GM19023 (cell line): ENCODE measurements around the gene PDGFRA.

Experiments used
- ATAC-seq: cut with Tn5 transposase; IDR thresholded peaks from one replicate; pipeline ENCODE4 v1.9.1; 2021; ENCODE audit warnings: mild to moderate bottlenecking, moderate library complexity; ENCODE audit not compliant: unreplicated experiment

PDGFRA gene

DNA sequence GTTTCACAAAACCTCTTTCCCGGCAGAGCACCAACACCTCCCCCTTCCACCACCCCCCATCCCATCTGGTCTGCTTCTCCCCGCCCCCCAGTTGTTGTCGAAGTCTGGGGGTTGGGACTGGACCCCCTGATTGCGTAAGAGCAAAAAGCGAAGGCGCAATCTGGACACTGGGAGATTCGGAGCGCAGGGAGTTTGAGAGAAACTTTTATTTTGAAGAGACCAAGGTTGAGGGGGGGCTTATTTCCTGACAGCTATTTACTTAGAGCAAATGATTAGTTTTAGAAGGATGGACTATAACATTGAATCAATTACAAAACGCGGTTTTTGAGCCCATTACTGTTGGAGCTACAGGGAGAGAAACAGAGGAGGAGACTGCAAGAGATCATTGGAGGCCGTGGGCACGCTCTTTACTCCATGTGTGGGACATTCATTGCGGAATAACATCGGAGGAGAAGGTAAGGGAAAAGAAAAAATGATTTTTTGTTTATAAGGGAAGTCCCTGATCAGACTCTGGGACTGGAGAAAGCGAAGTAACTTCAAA, at the start of gene PDGFRA:
Gene PDGFRA (plus strand): TSS at position 333 of the 541 bp plus-strand sequence. CDS start 29,476 bp downstream, outside the sequence.
- no peak for ATAC-seq

DNA sequence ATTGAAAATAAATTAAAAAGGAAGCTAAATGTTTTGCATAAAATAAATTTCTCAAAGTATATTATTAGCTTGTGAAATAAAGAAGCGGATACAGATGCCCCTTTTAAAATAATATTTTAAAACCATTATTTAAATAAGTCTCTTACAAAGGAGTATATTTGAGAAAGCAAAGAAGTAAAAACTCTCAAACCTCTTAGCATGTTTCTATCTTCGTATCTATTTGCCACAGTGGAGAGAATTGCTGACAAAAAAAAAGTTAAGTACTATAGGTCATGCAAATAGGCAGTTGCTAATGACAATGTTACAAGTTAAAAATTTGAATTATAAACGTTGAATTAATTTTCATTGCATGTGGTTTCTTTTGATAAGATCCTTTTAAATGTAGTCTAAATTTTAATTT, 44.5 kb upstream of the PDGFRA start:
- ATAC-seq, result no peak

DNA sequence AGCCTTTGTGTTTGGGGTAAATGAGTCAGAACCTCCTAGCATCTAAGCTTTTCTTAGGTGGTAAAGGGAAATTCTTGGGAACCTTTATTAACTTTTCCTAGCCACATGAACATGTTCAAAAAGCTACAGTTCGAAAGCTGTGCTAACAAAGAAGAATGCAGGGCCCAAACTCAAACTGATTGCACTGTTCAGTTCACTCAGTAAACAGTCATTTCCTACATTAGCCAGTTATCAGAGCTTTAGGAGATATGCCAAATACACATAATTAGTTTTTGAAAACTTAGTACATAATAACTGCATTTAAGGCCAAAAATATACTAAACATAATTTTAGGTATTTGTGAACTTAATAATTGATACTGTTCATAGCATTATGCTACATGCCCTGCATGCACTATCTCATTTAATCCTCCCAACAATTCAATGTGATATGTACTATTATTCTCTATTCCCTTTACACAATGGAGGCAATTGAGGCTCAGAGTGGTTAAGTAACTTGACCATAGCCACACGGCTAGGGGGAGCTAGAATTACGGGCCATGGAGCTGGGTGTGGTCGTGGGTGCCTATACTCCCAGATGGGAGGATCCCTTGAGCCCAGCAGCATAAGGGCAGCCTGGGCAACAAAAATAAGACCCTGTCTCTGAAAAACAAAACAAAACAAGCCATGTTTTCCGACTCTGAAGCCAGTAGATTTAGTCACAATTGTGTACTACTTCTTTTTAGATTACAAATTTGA, 43.9 kb upstream of the PDGFRA start:
- no peak for ATAC-seq

DNA sequence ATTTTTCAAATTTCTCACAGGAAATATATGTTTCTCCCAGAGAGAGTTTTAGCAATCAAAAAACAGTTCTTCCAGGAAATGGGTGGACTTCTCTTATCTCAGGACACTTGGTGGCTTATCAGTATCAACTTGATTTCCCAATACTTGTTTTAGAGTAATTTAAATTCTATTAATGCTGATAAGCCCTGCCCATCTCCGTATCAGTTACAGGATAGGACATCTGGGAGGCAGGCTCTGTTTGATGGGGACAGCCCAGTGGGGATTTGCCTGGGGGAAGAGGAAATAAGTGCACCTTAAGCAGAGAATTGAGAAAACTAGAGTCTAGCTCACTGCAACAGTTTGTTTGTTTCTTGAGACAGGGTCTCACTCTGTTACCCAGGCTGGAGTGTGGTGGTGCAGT, 43.2 kb upstream of the PDGFRA start:
- no peak for ATAC-seq

DNA sequence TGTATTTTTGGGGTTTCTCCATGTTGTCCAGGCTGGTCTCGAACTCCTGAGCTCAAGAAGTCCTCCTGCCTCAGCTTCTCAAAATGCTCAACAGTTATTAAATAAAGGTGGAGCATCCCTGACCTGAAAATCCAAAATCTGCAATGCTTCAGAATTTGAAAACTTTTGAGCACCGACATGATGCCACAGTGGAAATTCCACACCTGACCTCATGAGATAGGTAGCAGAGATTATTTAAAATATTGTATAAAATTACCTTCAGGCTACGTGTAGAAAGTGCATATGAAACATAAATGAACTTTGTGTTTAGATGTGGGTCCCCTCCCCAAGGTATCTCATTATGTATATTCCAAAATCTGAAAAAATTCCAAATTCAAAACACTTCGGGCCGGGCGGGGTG, 42.7 kb upstream of the PDGFRA start:
- ATAC-seq, result no peak

DNA sequence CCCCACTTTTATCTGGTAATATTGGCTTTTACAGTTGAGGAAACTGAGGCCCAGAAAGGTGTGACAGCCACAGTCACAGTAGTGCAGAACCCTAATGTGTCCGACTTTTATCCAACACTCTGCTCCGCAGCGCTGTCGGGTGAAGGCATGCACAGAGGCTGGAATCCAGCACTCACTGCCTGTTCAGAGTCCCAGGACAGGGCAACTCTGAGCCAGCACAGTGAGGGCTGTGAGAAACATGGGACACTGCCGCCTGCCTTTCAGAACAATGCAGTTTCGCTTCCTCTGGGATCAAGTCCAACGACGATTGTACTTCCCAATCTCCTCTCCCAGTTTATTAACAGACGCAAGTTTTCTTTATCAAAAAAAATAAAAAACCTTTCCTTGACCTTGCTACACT, 41.9 kb upstream of the PDGFRA start:
- ATAC-seq, result no peak

DNA sequence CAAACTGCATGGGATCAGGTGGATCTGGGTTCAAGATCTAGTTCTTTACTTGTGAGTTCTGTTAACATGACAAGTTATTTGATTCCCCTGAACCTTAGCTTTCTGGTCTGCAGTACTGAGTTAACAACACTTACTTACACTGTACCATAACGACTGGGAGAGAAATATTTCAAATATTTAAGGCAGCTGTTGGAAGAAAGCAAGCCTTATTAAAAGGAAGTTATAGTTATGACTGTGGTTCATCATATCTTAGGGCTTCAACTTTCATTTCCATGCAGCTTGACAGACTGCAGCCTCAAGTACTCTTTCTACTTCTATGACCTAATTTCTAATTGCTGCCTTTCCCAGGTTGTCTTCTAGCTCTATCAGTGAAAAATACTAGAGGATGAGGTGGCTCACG, 40.0 kb upstream of the PDGFRA start:
- no peak for ATAC-seq

DNA sequence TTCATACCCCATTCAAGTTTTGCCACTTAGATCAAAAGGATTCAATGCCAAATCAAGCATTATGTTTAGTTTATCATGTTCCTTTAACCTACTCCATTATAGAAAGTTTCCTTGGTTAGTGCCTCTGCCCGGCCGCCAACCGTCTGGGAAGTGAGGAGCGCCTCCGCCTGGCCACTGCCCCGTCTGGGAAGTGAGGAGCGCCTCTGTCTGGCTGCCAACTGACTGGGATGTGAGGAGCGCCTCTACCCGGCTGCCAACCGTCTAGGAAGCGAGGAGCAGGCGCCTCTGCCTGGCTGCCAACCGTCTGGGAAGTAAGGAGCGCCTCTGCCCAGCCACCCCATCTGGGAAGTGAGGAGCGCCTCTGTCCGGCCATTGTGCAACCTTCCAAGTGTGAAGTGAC, 36.3 kb upstream of the PDGFRA start:
- ATAC-seq, result no peak

DNA sequence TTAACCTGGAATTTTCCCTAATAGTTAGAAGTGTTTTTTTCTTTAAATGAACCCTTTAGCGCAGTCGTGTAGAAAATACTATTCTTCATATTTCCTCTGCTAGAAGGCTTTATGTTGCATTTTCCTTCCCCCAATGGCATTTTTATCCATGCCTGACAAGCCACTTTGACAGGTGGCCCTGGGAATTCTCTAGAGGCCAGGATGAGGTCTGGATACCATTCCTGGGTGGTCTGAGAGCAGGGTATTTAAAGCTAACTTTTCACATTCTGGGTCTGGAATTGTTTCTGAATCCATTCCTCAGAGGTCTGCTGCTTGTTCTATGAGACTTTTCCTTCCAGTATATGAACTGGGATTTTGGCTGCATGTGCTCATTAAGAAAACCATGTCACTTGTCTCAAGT, 31.2 kb upstream of the PDGFRA start:
- no peak for ATAC-seq

DNA sequence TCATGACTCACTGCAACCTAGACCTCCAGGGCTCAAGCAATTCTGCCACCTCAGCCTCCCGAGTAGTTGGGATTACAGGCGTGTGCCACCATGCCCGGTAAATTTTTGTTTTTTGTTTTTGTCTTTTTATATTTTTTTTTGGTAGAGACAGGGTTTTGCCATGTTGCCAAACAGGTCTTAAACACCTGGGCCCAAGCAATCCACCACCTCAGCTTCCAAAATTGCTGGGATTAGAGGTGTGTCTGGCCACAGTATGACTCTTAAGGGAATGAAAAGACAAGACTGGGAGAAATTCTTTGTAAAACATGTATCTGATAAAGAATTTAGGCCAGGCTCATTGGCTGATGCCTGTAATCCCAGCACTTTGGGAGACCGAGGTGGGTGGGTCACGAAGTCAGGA, 29.2 kb upstream of the PDGFRA start:
- no peak for ATAC-seq

DNA sequence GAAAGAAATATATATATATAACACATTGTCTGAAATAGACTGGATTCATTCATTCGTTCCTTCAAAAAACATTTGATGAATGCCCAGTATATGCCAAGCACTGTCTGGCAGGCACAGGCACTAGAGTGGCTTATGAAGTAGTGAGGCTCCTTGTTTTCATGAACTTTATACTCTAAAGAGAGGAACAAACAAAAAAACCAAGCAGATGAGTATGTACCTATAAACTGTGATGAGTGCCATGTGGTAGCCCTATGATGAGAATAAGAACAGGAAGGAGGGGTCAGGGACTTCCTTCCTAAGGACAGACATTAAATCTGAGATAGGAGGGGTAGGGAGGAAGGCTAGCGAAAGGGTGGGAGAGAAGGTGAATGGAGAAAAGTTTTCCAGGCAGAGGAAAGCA, 19.5 kb upstream of the PDGFRA start:
- ATAC-seq, result no peak

DNA sequence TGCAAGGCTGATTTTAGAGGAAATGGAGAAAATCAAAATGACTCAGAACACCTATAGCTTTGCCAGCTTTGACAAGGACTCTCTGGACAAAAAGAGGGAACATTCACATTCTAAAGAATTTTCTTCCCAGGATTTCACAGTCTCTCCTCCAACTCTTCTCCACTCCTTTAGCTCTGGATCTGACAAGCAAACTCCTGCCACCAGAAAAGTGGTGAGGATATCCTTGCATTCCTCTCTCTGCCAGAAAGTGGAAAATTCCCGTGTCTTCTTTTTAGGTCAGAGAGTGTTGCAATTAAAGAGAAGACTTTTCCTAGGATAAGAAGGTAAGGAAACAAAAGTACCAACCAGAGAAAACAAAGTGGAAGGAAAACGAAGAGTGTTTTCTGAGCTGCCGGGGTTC, 16.1 kb upstream of the PDGFRA start:
- no peak for ATAC-seq

DNA sequence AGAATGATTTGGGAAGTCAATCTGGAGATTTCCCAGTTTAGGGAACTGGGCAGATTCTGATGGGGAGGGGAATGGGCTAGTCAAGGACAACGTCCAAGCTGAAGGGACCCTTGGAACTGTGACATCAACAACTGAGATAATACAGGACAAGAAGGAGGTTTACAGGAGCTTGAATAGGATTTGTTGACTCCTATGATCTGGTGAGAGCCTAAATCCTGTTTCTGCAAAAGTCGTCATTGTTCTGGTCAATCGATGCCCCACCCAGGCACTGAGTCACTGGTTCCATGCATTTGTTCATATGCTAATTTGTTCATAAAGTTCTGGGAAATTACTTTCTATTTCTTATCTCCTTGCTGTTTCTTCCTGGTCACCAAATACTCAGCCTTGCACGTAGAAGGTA, 15.3 kb upstream of the PDGFRA start:
- no peak for ATAC-seq

DNA sequence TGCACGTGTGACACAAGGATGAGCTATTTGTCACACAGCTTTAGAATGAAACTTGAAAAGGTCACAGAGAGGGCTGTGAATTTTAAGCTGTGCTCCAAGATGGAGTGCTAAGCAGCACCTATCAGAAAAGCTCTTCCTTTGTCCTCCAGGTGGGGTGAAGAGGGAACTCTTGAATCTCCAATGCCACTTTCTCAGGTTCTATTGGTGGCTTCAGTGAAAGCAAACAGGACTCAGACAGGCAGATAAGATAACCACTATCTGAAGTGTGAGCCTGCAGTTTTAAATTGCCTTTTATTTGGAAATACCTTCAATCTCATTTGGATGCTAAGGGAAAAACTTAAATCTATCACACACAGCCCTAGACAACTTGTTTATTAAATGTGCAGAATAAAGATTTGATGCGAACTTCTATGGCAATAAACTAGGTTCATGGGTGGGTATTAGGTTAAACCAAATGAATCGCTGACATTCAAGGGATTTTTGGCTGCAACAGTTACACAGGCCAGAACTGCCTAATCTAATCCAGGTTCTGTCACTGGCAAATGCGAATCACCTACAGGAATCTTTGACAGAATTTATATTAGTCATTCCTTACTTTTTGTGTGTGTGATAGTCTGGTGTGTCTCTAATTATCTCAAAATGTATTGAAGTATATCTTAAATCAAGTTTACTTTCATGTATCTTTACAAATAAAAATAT, 13.6 kb upstream of the PDGFRA start:
- no peak for ATAC-seq

DNA sequence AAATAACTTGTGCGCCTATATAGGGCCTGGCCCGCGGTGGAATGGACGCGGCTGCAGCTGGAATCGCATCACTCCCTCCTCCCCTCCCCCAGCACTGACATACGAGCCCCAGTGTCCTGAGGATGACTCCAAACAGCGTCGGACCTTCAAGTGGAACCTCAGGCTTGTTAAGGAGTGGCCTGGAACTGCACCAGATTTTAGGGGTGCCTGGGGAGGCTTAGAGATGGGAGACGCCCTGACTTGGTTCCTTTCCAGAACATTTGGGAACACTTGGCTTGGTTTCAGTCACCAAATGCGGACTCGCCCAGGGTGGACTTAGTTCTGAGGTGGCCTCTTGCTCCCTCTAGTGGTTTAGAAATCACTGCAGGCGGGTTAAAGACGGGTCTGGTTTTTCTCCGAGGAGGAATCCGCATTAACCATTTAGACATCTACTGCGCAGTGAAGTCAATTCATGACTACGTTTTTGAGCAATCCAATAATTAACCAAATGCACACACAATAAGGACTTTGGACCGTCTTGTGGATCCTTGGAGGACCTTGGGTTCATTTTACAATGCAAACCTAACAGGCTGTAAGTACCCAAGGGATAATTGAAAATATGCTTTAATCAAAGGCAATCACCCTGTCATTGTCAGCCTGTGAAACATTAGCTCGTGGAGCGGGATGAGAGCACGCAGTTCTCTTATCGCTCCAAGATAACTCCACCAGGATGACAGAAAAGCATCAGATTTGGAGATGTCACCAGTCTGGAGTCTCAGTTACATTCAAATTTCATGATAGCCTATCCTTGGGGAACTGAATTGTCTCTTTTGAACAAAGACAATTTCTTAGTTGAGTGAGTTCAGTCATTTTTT, 11.2 kb upstream of the PDGFRA start:
- ATAC-seq, result peak; percentile 85

DNA sequence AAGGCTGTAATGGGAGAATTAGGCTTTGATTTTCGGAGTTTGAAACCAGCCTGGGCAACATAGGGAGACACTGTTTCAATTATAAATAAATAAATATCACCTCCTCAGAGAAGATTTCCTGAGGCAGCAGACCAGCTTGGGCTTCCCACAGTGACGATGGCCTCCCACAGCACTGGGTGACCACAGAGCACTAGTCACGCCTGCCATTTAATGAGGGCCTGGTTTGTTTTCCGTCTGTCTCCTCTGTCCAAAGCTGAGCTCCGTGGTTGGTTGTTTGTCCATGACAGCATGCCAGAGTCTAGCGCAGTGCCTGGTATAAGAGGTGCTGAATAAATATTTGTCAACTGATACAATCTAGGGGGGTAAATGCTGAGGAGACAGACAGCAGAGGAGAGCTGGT, 10.4 kb upstream of the PDGFRA start:
- no peak for ATAC-seq

DNA sequence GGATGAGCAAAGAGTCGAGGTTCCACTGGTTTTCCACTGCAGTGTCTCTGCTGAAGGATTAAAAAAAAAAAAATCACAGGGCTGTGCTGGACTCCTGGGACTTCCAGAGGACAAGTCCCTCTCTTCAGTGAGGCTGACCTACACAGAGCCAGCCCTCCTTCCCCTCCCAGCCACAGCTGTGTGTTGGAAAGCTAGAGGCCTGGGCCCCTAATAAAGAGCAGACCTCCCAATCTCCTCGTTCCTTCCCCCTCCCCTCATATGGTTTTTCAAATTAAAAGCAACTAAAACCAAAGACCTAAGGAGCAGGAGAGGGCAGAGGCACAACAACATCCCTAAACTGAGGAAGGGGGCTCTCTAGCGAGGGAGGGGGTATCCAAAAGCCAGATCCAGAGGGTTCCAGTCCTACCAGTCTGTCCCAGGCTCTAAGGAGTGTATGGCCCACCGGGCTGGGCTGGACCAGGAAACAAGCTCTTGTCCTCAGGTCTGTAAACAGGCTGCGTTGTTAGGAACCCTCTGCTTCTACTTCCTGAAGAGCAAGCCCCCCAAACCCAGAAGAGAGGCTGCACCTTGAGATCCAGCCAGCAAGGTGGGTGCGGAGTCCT, 4.0 kb upstream of the PDGFRA start:
- ATAC-seq, result no peak

DNA sequence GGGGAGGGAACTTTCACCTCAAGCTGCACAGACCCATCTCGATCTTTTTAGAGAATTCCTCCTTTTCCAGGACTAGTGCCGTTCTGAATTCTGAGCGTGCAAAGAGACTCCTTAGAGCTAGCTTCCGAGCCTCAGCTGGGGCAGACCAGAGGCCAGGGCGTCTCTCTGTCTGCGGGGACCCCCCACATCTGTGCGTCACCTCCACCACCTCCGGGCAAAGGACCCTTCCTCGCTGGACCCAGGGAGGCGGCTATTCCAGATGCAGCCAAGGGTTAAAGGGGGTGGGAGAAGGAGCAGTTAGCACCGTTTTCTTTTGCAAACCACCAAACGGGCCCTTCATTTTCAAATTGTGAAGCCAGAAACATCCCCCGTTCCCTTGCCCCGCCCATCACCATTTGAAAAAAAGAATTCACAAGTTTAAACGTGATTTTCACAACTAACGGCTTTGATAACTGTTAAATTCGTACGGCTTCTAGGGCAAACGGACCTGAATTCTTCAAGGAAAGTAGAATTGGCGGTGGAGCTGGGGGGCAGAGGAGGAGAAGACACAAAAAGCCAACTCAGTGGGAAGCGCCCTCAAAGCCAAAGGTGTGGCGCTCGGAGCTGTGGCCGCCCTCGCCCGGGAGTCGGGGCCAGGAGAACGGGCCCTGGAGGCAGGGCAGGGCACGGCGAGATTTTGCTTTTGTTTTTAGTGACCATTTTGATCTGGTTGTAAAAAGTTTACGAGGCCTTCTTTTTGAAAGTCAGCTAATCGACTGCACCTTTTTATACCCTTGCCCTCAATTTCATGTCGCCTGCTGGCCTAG, 3.3 kb upstream of the PDGFRA start:
- ATAC-seq, result no peak

DNA sequence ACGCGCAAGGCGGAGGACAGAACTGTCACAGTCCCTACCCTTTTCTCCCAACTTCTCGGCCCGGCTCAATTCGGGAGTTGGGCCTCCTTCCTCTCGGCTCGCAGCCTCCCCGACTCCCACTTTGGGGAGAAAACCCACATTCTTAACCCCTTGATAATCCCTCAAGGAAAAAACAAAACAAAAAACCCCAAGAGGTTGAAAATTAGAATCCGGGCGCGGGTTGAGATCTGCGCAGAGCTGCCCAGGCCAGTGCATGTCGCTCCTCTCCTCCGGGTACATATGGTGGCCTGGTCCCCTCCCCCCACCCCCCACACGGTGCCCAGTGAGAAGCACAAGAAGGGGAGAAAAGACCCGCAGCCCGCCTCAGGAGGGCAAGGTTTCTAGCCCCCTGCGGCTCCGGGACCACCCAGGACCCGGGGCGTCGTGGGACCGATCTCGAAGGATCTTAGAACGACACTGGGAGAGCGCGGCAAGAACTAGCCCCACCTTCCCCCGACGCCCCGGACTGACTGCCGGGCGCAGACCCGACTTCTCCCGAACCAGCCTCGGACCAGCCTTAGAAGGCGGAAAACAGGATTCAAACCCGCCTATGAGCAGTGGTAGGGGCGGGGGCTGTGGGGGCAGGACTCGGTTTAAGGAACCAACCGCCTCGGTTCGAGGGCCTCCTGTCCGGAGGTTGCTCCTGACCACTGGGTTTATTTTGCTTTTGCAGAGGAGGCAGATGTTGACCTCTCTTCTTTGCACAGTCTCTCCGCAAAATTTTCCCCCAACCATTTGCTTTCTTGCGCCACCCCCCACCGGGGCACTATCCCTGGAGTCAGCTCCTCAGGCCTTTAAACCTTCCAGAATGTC, 2.5 kb upstream of the PDGFRA start:
- ATAC-seq, result no peak
